Stimulated activated CD4-positive, alpha-beta T cell treated with anti-CD3 and anti-CD28 coated beads, Interleukin-4, amount 100 ng/mL, for 24 hours (primary cell): ENCODE results near the gene NR2F2.

Experiments
- DNase-seq: peaks from one replicate; pipeline ENCODE4 v3.0.0-alpha.2; 2020

NR2F2 gene

GRCh38 chr15:96333131-96334016, 2.9 kb downstream of the NR2F2 start:
- DNase-seq: no peak

GRCh38 chr15:96334017-96334704, 3.7 kb downstream of the NR2F2 start:
- DNase-seq: no peak

DNA sequence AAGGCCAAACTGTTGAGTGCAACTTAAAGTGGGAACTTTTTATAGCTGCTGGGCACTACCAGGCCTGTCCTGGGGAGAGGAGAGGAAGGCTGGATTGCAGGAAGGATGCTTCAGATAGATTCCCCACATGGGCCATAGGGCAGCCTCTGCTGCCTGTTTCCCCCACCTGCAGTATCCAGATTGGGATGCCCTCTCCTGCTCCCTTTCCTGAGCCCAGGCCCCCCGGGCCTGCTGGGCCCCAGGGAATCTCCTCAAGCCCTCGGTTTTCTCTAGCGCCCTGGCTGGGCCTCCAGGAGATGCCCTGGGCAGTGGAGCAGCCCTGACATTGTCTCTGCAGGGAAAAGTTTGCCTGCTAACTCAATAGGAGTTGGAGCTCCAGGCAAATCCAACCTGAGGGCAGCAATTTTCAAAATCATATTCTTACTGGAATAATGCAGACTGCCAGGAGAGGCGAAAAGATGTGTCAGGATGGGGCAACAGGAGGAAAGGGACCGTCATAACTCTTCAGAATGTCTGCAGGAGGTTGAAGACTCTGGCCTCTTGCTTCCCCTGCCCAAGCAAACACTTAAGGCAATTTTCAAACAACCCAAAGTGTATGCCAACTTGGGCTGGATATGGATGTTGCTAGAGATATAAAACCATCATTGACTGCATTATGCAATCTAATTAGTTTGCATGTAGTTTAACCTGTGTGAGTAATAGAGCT, 4.4 kb downstream of the NR2F2 start:
- DNase-seq: no peak

- DNase-seq: no peak
Observed at GRCh38 chr15:96335411-96336024, 5.0 kb downstream of the NR2F2 start.

DNA sequence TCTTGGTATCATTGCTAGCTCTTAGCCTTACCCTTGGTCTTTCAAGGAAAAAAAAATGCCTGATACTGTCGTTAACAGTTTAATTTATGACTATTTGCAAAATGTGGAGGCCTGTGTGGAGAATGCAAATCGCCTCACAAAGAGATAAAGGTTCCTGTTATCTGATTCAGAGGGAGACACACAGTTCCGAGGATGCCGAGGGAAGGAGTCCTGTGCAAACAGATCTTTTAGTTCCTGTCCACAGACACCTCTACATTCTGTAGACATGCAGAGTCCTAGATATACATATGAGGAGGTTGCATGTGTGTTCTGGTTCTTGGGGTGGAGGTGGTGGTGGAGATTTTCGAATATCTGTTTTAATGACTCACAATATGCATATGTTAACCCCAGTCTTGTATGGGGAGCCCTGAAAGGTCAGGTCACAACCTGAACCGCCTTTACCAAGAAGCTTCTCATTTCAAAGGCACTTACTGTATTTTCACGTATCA, 5.7 kb downstream of the NR2F2 start:
- DNase-seq: no peak

DNA sequence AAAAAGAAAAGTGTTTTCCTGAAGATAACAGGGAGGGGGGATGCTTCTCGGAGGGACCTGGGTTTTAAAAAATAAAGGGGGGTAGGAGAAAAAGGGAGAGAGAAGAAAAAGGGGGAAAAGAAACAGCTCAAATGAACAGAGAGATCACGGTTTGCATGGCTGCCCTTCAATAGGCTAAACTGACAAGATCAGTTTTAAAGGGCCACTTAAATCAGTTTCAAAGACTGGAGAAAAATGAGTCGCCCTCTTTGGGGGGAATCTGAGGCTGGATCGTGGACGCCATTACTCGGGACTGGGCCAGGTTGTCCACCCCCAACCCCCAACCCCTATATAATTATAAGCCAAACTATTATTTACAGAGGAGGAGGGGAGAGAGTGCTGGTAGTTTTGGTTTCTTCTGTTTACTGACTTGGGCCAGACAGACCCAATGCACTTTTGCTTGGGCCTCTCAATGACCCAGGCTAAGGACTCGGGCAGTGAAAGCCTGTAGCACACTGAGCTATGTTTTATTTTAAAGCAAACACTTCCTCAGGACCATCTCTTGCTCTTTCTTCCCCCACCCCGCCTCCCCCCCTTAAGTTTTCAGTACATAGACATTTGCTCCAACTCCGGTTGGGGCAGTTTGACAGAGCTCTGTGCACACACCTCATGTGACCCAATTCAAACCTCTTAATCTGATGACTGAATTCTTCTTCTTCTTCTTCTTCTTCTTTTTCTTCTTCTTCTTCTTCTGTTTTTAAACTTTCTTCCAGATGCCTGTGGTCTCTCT, 6.3 kb downstream of the NR2F2 start:
- no peak for DNase-seq

GRCh38 chr15:96337365-96338023, 7.0 kb downstream of the NR2F2 start:
- DNase-seq: no peak

DNA sequence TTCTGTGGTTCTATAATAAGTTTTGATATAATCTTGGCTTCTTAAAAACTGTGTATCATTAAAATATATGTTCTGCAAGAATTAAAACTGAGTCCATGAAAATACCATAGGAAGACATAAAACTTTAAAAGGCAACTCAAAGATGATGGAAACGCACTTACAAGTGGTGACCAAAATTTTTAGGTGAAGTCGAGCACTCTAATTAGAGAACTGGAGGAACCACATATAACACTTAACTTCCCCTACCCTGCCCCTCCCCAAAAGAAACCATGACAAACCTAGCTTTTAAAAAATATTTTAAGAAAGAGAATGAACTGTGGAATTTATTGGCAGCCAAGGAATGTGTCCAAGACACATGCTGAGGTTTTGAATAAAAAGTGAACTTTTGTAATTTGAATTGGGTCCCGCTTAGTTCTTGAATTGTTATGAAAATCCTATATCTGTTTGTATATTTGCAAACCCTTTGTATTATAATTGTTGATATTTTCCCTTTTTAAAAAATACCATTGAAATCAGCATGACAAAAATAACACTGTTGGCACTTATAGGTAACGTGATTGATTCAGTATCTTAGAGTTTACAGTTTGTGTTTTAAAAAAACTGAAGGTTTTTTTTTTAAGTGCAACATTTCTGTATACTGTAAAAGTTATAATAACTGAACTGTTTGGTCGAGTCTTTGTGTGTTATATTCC, 7.7 kb downstream of the NR2F2 start:
- DNase-seq: no peak

GRCh38 chr15:96338766-96339618, 8.5 kb downstream of the NR2F2 start:
- DNase-seq: no peak

DNA sequence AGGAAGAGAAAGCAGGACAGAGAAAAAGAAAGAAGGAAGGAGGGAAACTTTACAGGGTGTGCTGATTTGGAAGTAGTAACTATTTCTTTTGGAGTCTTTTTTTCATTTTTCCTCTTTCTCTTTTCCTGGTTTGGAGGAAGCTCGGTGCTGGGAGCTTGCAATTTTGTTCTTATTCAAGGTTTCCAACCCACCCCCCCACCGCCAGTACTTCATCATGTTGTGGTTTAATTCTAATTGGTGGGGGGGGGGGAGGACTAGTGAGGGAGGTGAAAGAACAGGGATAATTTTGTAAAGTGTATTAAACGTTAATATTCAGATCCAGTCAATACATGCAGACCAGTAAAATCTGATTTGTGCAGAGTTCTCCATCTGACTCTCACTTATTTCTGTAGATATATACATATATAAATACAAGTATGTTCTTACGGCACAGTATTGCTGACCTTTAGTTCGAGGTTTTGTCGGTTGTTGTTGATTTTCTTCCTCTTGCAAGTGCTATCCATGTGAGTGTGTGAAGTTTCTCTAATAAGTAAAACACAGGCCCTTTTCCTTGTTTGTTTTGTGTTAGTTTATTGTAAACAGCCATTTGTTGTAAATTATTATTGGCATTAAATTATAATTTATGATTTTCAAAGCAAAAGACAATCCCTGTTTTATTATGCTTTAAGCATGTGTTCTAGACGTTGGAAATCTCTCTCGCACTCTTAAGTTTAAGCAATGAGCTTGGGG, 9.3 kb downstream of the NR2F2 start:
- no peak for DNase-seq

- no peak for DNase-seq
Observed at GRCh38 chr15:96340348-96340597, 9.8 kb downstream of the NR2F2 start.

GRCh38 chr15:96340598-96341512, 10.4 kb downstream of the NR2F2 start:
- DNase-seq: no peak

DNA sequence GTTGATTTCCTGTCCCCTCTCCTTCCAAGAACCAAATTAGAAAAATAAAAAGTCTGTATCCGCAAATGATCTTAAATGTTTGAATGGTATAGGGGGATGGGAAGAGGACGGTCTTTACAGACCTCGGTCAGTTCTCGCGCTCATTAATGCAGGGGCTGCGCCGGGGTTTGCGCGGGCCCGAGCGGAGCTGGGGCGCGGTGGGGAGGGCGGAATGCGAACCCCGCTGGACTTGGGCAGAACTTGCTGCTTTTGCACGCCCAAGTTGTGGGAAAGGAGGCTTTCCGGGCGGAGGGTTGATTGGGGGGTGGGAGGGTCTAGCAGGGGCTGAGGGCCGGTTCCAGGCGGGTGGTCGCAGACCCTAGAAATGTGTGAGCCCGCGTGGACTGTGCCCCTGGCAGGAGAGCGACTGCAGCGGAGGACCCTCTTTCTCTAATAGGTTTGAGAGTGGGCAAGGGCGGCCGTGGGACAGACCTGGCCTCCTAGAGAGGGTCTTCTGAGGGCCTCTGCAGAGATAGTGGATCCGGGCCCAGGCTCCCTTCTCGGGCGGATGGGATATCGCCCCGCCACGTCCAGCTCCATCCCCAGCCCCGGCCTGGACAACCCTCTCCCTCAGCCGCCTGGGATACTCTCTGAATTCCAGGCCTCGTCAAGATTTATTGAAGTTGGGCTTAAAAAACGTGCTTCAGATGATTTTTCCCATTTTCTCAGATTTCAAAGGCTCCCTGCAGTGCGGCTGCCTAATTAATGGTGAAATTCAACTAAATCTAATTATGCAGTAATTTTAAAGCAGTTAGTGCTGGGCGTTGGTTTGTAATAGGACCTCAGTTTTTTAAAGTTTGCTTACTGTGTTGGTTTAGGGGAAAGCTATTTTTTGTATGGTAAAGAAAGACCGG, 11.3 kb downstream of the NR2F2 start:
- DNase-seq: no peak

- no peak for DNase-seq
Observed at GRCh38 chr15:96342406-96343112, 12.1 kb downstream of the NR2F2 start.

- no peak for DNase-seq
Observed at GRCh38 chr15:96343113-96344059, 12.9 kb downstream of the NR2F2 start.
